Measurements from ENCODE around the gene GPR50.
A peak's percentile ranks its signal among the peaks of the same experiment; 100 is the strongest.

GPR50 gene

GRCh38 chrX:151167791-151168345 lies 8.5 kb upstream of the GPR50 start:
- Histone ChIP-seq H3K27ac (replicated peaks) (no peak overlapping the region), H3K27me3 (ENCODE audit: insufficient read depth, poor library complexity, severe bottlenecking) (no peaks in the 10 kb centered on the region), H3K4me3 (replicated peaks; ENCODE audit: insufficient read depth, low read length) (no peak overlapping the region)
- TF ChIP-seq SPI1 (IDR thresholded peaks at IDR 0.05; ENCODE audit: borderline replicate concordance, low read depth) (peak; percentile 50; the same call in 1 of the 2 replicates), GABPA (IDR thresholded peaks at IDR 0.05; ENCODE audit: low read depth) (no peak)
- peak in 1 of 2 experiments; percentile 66 for DNase-seq (ENCODE audit: low read depth in 1 of 2, low spot score in 1 of 2)

- H3K4me3 ChIP-seq (replicated peaks; ENCODE audit: insufficient read depth, low read length) = no peak overlapping the region
- TF ChIP-seq REST (IDR thresholded peaks at IDR 0.05; ENCODE audit: insufficient replicate concordance, low read depth) (no peak), SPI1 (IDR thresholded peaks at IDR 0.05; ENCODE audit: borderline replicate concordance, low read depth) (no peak), GABPA (IDR thresholded peaks at IDR 0.05; ENCODE audit: low read depth) (no peak), POLR2AphosphoS5 (IDR thresholded peaks at IDR 0.05; ENCODE audit: low read depth) (no peak), CTCF (IDR thresholded peaks at IDR 0.05; ENCODE audit: insufficient read depth, low read length) (no peak)
- H3K27me3 ChIP-seq (ENCODE audit: insufficient read depth, poor library complexity, severe bottlenecking) = no peaks in the 10 kb centered on the region
- DNase-seq (ENCODE audit: low read depth in 1 of 2, low spot score in 1 of 2) = no peak
- H3K27ac ChIP-seq (replicated peaks) = no peak overlapping the region
These were observed 6.6 kb upstream of the GPR50 start for GRCh38 chrX:151169783-151170182.

DNA sequence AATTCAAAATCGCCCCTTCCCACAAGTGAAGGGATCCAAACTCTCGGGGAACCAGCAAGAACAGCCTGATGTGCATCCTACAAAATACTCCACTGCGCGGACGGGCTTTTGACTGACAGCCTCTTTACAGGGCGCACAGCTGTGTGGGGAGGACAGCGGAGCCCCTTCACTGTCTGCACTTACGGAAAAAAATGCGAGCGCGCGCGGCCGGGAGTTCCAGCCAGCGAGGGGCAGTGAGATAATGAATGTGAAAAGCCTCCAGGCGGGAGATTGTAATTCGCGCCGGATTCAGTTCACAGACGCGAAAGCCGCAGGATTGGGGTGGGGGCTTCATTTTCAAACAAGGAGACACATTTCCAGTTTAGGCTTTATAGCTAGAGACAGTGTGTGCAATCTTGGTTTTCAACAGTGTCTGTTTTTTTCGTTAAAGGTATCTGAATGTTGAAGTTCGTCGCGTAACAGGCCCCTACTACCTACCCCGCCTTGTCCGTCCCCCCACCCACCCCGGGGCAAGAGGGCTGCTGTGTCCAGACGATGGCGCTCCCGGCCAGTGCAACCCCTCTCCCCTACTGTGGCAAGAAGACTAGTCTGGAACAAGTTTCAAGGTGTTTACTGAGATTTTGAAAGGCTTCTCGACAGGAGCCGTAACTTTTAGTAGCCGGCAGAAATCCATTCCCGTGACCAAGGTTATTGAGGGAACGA lies 1.7 kb upstream of the GPR50 start:
- DNase-seq (ENCODE audit: low read depth in 1 of 2, low spot score in 1 of 2) = no peak
- Histone ChIP-seq H3K27me3 (ENCODE audit: insufficient read depth, poor library complexity, severe bottlenecking) (peaks cover 3% of the 10 kb centered on the region), H3K27ac (replicated peaks) (no peak overlapping the region), H3K4me3 (replicated peaks; ENCODE audit: insufficient read depth, low read length) (no peak overlapping the region)
- TF ChIP-seq GABPA (IDR thresholded peaks at IDR 0.05; ENCODE audit: low read depth) = no peak
- TF ChIP-seq REST (IDR thresholded peaks at IDR 0.05; ENCODE audit: insufficient replicate concordance, low read depth) = no peak
- TF ChIP-seq CTCF (IDR thresholded peaks at IDR 0.05; ENCODE audit: insufficient read depth, low read length) = no peak
- no peak for TF ChIP-seq POLR2AphosphoS5 (IDR thresholded peaks at IDR 0.05; ENCODE audit: low read depth)
- no peak for TF ChIP-seq SPI1 (IDR thresholded peaks at IDR 0.05; ENCODE audit: borderline replicate concordance, low read depth)

DNA sequence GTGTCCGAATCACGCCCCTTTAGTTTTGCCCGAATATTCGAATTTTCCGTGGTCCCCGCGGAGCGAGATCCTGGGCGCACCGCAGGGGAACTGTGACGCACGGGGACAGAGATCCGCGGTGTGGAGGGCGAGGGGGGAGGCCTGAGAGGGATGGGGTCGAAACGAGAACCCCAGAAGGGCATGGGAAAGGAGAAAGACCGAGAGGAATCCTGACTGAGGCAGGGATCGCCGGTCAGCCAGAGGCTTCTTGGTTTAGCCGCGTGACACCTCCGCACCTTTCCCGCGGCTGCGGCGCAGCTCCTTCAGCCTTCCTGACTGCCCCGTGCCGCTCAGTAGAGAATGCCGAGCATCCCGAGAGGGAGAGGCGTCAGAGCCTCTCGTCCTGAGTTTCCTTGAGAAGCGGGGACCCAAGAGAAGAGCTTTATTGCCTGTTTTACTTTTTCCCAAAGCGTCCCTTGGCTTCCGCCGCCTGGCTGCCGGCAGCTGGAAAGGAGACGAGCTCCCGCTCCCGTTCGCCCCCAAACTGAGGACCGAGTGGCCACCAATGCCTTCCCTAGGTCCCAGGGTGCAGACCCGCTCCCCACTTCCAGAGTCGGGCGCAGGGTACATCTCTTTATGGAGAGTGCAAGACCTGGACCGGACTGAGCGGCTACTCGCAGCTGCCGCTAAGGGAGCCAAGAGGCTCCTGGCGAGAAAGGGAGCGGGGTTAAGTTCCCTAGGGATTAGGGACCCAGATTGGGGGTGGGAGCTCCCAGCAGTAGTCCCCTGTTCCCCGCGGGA lies 911 bp upstream of the GPR50 start:
- peaks cover 3% of the 10 kb centered on the region for H3K27me3 ChIP-seq (ENCODE audit: insufficient read depth, poor library complexity, severe bottlenecking)
- DNase-seq (ENCODE audit: low read depth in 1 of 2, low spot score in 1 of 2) = no peak
- no peak overlapping the region for H3K27ac ChIP-seq (replicated peaks)
- H3K4me3 ChIP-seq (replicated peaks; ENCODE audit: insufficient read depth, low read length) = no peak overlapping the region
- TF ChIP-seq SPI1 (IDR thresholded peaks at IDR 0.05; ENCODE audit: borderline replicate concordance, low read depth) (no peak), CTCF (IDR thresholded peaks at IDR 0.05; ENCODE audit: insufficient read depth, low read length) (no peak), POLR2AphosphoS5 (IDR thresholded peaks at IDR 0.05; ENCODE audit: low read depth) (no peak), GABPA (IDR thresholded peaks at IDR 0.05; ENCODE audit: low read depth) (no peak), REST (IDR thresholded peaks at IDR 0.05; ENCODE audit: insufficient replicate concordance, low read depth) (no peak)
